ENCODE results near the gene ATP6V0E2. TPM values are rescaled to one million over a fixed set of nuclear protein-coding genes. Genes with fewer than 3 reads are reported as not detected.

Gene ATP6V0E2
- total and polyA plus RNA-seq, 12 donors = 27.5 to 119 (median 88.4) TPM

DNA sequence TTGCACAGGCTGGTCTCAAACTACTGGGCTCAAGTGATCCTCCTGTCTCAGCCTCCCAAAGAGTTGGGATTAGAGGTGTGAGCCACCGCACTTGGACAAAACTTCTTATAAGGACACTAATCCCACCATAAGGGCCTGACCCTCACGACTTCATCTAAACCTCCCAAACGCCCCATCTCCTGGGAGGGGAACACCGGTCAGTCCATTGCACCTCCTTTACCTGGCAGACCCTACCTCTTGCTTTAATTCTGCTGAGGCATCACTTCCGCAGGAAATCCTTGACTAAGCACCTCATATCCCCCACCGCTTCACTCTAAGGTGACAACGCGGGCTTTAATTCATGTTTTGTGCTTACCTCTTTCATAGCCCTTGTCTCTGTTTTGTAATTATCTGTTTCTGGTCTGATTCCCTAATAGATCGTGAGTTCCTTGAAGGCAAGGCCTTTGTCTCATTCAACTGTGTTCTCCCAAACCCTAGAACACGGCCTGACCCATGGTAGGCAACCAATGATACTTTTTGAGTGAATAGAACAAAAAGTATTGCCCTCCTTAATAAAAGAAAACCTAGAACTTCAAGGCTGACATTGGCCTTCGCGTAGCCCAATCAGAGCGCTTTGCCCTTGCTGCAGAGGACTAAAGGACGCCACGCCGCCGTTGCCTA lies 36.1 kb upstream of the ATP6V0E2 start:
- 34 to 36% methylated on average over 17 of the region's 17 CpGs for WGBS, 2 donors
- ATAC-seq (no peak), DNase-seq (no peak)
- H3K27me3 ChIP-seq = peaks cover 0 to under 1% (median 0%) of the 10 kb centered on the region in 7 donors
- intact Hi-C loops (cut with DNase I) = loop anchor here in 4 of 10 donors (1.0 to 10.0 kb wide), 4 partner anchors 35 to 123 kb away; partner anchors contain the start of genes ATP6V0E2 (in 1 of the 4) and ZNF467 (in 1 of the 4)
- H3K36me3 ChIP-seq = no peaks in the 10 kb centered on the region
- peak overlapping the region in 6 of 10 donors; percentile 83 to 99 (median 92) for H3K4me3 ChIP-seq
- H3K9me3 ChIP-seq = no peaks in the 10 kb centered on the region
- H3K27ac ChIP-seq = peak overlapping the region in 7 of 10 donors; percentile 2 to 98 (median 90)
- TF ChIP-seq, protein P1, sequence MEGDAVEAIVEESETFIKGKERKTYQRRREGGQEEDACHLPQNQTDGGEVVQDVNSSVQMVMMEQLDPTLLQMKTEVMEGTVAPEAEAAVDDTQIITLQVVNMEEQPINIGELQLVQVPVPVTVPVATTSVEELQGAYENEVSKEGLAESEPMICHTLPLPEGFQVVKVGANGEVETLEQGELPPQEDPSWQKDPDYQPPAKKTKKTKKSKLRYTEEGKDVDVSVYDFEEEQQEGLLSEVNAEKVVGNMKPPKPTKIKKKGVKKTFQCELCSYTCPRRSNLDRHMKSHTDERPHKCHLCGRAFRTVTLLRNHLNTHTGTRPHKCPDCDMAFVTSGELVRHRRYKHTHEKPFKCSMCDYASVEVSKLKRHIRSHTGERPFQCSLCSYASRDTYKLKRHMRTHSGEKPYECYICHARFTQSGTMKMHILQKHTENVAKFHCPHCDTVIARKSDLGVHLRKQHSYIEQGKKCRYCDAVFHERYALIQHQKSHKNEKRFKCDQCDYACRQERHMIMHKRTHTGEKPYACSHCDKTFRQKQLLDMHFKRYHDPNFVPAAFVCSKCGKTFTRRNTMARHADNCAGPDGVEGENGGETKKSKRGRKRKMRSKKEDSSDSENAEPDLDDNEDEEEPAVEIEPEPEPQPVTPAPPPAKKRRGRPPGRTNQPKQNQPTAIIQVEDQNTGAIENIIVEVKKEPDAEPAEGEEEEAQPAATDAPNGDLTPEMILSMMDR (IDR thresholded peaks at IDR 0.05) = no peak
- H3K4me1 ChIP-seq = peaks cover 0 to 20% (median 15%) of the 10 kb centered on the region in 9 donors

DNA sequence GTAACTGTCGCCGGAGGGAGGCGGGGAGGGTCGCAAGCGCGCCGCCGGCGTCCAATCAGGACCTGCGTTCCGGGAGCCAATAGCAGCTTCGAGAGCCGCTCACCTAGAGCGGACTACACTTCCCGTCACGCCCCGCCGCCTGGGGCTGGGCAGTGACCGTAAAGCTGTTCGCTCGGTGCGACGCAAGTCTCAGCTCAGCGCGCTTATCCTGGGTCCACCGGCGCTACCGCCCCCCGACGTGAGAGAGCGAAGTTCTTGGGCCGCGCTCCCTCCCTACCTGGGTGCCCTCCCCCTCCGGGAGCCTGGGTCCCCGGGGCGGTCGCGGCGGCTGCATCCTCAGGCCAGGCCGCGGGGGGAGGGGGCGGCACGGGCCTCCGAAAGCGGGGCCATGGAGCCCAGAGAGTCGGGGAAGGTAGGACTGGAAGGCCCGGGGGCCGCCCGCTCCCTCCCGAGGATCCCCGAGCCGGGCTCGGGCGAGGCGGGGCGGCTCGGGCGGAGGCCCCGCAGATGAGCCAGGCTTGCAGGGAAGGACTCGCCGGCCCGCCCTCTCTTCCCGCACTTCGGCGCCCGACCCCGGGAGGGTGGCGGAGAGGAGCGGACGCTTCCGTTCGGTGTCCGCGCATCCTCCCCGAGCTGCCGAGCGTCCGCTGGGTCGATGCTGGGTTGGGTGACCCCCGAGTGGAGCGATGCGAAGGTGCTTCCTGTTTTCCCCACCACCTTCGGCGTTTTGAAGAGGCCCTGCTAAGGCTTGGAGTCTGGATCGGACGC lies 35.4 kb upstream of the ATP6V0E2 start, which contains the start of gene ZNF862:
TSS of gene ZNF862 (plus strand) at position 152 of the 768 bp plus-strand sequence. CDS start at position 389, 237 bp downstream.
- DNase-seq (peak; percentile 97 to 98), ATAC-seq (peak; percentile 99 to 100 (median 99))
- peaks cover 0 to 20% (median 15%) of the 10 kb centered on the region in 9 donors for H3K4me1 ChIP-seq
- 0% methylated on average over 72 to 86 of the region's 86 CpGs for WGBS, 2 donors
- TF ChIP-seq, protein P1 (IDR thresholded peaks at IDR 0.05) = peak in 1 of 9 donors; percentile 17
- no peaks in the 10 kb centered on the region for H3K27me3 ChIP-seq
- H3K4me3 ChIP-seq = peak within 1 kb of the TSS; percentile 78 to 99 (median 92)
- intact Hi-C loops (cut with DNase I) = loop anchor here in 4 of 10 donors (1.0 to 10.0 kb wide), 4 partner anchors 34 to 124 kb away; partner anchors contain the start of genes ATP6V0E2 (in 1 of the 4) and ZNF467 (in 1 of the 4)
- peak within 1 kb of the TSS; percentile 36 to 98 (median 90) for H3K27ac ChIP-seq
- no peaks in the 10 kb centered on the region for H3K9me3 ChIP-seq
- H3K36me3 ChIP-seq = no peaks in the 10 kb centered on the region

DNA sequence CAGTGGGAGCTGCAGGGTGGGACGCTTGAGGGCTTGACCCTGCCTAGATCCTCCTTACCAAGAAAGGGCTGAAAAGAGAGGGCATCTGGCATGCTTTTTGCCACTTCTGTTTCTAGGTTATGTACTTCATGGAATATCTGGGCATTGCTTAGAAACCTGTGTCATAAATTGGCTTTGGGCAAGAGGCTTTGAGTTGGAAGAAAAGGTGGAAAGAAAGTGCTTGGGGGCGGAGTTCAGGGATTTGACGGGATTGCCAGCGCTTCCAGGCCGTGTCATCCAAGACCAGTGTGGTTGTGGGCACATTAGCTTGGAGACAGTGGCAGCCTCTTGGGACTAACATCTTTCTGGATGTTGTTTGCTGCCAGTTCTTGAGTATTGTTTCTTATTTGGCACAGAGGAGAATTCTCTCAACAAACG lies 34.8 kb upstream of the ATP6V0E2 start:
- ATAC-seq = no peak
- WGBS, 2 donors = 16 to 17% methylated on average over 6 of the region's 6 CpGs
- intact Hi-C loops (cut with DNase I) = loop anchor here in 4 of 10 donors (1.0 to 10.0 kb wide), 4 partner anchors 33 to 124 kb away; partner anchors contain the start of genes ATP6V0E2 (in 1 of the 4) and ZNF467 (in 1 of the 4)
- Histone ChIP-seq H3K4me1 (peaks cover 0 to 20% (median 15%) of the 10 kb centered on the region in 9 donors), H3K27ac (peak overlapping the region; percentile 36 to 98 (median 90)), H3K4me3 (peak overlapping the region; percentile 78 to 99 (median 92)), H3K36me3 (no peaks in the 10 kb centered on the region), H3K27me3 (no peaks in the 10 kb centered on the region), H3K9me3 (no peaks in the 10 kb centered on the region)
- DNase-seq = no peak
- TF ChIP-seq, protein P1 (IDR thresholded peaks at IDR 0.05) = no peak

DNA sequence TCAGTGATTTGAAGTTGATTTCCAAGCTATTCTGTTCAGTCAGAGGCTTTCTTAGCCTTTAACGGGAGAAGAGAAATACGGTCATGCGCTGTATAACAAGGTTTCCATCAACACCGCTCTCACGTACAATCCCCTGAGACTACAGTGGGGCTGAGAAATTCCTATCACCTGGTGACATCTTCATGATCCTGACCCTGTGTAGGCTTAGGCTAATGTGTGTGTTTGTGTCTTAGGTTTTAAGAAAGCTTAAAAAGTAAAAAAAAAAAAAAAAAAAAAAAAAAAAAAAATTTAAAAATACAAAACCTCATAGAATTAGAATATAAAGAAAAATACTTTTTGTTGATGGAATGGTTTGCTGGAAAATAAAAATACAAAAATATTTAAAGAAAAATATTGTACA lies 33.8 kb upstream of the ATP6V0E2 start:
- Histone ChIP-seq H3K27ac (no peak overlapping the region), H3K4me3 (no peak overlapping the region), H3K9me3 (no peaks in the 10 kb centered on the region), H3K36me3 (peaks cover 0 to 6% (median 0%) of the 10 kb centered on the region in 9 donors), H3K27me3 (no peaks in the 10 kb centered on the region), H3K4me1 (peaks cover 0 to 20% (median 15%) of the 10 kb centered on the region in 9 donors)
- intact Hi-C loops (cut with DNase I) = loop anchor here in 3 of 10 donors (2.0 to 10.0 kb wide), 3 partner anchors 32 to 125 kb away; partner anchors contain the start of genes ATP6V0E2 (in 1 of the 3) and ZNF467 (in 1 of the 3)
- TF ChIP-seq, protein P1 (IDR thresholded peaks at IDR 0.05) = no peak
- DNase-seq (no peak), ATAC-seq (no peak)
- WGBS, 2 donors = 95 to 99% methylated on average over 5 of the region's 5 CpGs
